ENCODE results near the gene SERPINH1.

Gene SERPINH1

GRCh38 chr11:75598264-75598663 is 36.2 kb downstream of the SERPINH1 start:
- DNase-seq (ENCODE audit: low spot score) = no peak

DNA sequence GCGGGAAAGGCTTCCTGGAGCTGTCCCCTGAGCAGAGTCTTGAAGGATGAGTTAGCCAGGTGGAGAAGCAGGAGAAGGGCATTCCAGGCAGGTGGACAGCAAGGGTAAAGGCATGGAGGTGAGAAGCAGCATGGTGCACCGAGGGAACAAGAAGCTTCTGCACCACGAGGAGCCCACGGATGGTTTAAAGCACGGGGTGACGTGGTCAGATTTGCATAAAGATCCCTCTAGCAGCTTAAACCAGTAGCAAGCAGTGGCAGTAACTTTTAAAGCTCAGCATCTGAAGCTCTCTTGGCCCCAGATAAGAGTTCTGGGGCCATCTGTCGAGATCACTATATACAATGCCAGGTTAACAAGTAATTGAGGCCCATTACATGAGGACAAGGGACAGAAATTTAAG is 36.8 kb downstream of the SERPINH1 start:
- DNase-seq (ENCODE audit: low spot score) = no peak

DNA sequence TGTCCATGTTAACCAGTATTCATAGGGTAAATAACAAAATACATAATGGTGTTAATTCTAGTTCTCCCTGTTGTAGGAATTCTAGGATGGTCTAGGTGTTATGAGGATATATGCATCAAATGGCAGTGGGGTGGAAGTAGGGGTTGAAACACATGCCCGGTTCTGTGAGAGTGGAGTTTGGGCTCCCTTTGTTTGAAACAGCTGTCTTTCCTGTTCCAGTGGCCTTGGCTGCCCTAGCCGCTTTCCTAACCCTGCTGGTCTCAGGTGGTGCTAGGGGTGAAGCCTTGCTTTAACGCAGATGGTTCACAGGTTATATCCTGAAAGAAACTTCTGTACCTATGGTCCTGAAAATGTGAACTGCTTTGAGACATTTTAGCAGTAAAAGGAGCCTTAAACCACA is 38.3 kb downstream of the SERPINH1 start:
- DNase-seq (ENCODE audit: low spot score) = no peak

DNA sequence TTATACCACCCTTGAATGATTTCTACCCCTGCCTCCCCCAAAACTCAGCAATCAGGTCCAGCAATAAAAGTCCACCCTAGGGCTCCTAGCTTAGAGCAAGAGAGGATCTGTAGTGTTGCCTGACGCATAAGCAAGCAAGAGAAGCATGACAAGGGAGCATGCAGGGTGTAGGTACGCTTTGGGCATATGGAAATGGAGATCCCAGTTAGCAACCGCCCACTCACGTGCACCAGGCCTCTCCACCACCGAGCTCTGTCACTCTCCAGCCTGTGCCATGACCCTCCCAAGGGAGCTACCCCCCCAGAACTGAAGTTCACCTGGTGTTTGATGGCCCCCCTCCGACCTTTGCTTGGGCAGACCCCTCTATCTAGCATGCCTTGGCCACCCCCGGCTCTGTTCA is 39.4 kb downstream of the SERPINH1 start:
- no peak for DNase-seq (ENCODE audit: low spot score)

DNA sequence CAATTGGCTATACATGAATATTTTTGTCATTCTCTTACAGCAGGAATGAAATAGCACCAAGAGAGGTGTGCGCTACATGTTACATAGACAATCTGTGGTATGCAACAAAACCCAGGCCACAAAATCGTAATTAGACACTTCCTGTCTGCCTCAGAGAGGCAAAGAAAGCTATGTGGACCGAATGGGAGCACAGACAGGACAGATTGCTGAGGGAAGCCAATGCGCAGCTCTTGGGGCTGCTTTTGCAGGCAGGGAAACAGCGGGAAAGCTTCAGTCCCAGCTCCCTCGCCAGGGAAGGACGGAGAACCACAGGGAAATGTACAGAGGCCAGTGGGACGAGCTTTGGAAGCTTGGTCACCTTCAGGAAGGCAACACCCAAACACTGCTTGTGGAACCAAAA is 40.9 kb downstream of the SERPINH1 start:
- no peak for DNase-seq (ENCODE audit: low spot score)

DNA sequence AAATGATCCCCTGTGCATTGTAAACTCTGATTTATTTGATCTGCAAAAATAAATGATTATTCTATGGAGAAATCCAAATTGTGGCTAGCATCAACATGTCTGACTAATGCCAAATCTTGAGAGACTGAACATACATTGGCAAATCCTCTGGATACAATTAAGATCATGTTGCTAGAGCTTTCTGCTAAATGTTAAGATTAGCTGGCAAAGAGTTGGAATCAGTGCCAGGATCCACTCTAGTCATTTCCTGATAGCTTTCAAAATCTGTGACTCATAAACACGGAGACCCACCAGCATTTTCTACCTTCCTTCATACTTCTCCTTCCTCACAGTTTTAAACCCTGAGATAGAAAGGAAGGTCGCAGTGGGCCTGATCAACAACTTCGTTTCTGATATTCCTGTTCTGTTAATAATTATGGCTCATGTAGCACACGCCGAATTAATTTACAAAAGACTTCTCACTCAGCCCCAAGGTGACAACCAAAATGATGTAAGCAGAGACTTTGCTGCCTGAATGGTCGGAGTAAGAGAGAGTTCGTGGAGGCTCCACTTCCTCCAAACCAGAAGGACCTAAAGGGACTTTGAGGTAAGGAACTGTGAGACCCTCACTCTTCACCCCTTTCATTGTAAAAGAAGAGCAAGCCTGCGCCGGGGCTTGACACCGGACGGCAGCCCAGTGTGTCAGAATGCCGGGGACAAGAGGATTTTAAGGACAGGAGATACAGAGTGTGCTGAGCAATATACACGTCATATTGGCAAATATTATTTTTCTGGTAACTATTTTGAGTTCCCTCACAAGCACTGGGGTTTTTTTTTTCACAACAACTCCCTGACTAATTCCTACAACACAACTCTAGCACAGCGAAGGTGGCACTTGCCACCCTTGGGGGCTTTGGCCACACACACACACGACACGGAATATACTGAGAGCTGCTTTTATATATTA is 42.0 kb downstream of the SERPINH1 start:
- DNase-seq (ENCODE audit: low spot score) = no peak

DNA sequence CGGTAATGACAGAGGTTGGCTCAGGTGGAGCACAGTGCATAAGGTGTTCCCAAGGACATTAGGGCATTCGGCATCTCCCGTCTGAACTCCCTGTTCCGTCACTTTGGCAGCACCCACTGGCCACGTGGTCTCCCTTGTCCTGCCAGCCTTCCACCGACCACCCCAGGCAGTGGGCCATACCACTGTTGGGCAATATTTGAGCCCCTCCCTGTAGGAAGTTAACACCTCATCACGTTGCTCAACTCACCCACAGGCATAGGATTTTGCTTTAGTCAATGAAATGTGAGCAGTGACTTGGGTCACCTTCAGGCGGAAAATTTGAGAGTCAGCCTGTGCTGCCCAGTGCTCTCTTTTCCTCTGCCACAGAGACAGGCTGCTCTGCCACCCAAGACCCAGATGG is 44.0 kb downstream of the SERPINH1 start:
- DNase-seq (ENCODE audit: low spot score) = no peak

- no peak for DNase-seq (ENCODE audit: low spot score)
Observed at GRCh38 chr11:75611823-75612222, 49.8 kb downstream of the SERPINH1 start.

GRCh38 chr11:75615751-75616150 is 53.7 kb downstream of the SERPINH1 start:
- no peak for DNase-seq (ENCODE audit: low spot score)

DNA sequence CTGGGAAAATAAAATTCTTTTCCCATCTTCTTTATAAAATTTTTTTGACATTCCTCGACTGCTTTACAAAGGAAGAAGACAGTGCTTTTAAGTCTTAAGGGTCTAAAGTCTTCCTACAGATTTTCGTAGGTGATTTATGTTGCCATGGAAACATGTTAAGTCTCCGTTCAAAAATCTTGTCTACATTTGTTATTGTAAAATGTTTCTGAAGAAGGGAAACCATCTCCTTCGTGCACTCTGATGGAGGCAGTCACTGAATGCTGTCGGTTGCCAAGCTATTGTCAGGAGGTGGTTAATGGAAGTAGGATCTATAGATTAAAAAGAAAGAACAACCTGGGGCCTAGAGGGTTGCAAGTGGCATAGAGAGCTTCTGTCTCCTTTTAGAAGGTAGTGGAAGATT is 54.2 kb downstream of the SERPINH1 start:
- DNase-seq (ENCODE audit: low spot score) = no peak

Measured in HuH-7 (cell line).